ENCODE measurements around the gene ATP10A.
"Not testable (repeated sequence)": the region's sequence is repeated elsewhere in the genome, so short reads cannot be mapped to it uniquely, and the experiment has no call there.

The ATP10A gene

GRCh38 chr15:25882466-25882865 lies 19.3 kb upstream of the ATP10A start:
- no peak overlapping the region for H3K4me3 ChIP-seq (ENCODE audit: low read depth, low read length)
- no peak overlapping the region for H2AFZ ChIP-seq
- no peak overlapping the region for H3K27ac ChIP-seq
- H3K9ac ChIP-seq, result no peak overlapping the region
- no peaks in the 10 kb centered on the region for H3K9me3 ChIP-seq (ENCODE audit: control insufficient read depth, low read length)
- no peaks in the 10 kb centered on the region for H3K79me2 ChIP-seq
- H3K4me1 ChIP-seq, result peaks cover 7% of the 10 kb centered on the region
- no peaks in the 10 kb centered on the region for H3K36me3 ChIP-seq (ENCODE audit: control insufficient read depth, insufficient read depth, low read length)
- no peaks in the 10 kb centered on the region for H3K27me3 ChIP-seq (ENCODE audit: control insufficient read depth, insufficient read depth, low read length)
- TF ChIP-seq CTCF (IDR thresholded peaks at IDR 0.05), result no peak
- no peak overlapping the region for H3K4me2 ChIP-seq (ENCODE audit: low read length)

GRCh38 chr15:25880877-25881276 lies 17.8 kb upstream of the ATP10A start:
- H3K27ac ChIP-seq; H3K27me3 ChIP-seq (ENCODE audit: control insufficient read depth, insufficient read depth, low read length); H3K4me1 ChIP-seq; H2AFZ ChIP-seq; H3K9me3 ChIP-seq (ENCODE audit: control insufficient read depth, low read length); H3K4me3 ChIP-seq (ENCODE audit: low read depth, low read length); H3K36me3 ChIP-seq (ENCODE audit: control insufficient read depth, insufficient read depth, low read length); H3K79me2 ChIP-seq; H3K9ac ChIP-seq; H3K4me2 ChIP-seq (ENCODE audit: low read length): not testable (repeated sequence)

- Histone ChIP-seq H3K9me3 (ENCODE audit: control insufficient read depth, low read length) (no peaks in the 10 kb centered on the region), H3K27me3 (ENCODE audit: control insufficient read depth, insufficient read depth, low read length) (no peaks in the 10 kb centered on the region), H3K4me3 (ENCODE audit: low read depth, low read length) (no peak overlapping the region), H3K9ac (no peak overlapping the region), H3K27ac (no peak overlapping the region), H3K36me3 (ENCODE audit: control insufficient read depth, insufficient read depth, low read length) (no peaks in the 10 kb centered on the region), H3K4me2 (ENCODE audit: low read length) (no peak overlapping the region), H2AFZ (peak overlapping the region; percentile 47), H3K79me2 (no peaks in the 10 kb centered on the region), H3K4me1 (peaks cover under 1% of the 10 kb centered on the region)
- no peak for TF ChIP-seq CTCF (IDR thresholded peaks at IDR 0.05)
Observed at GRCh38 chr15:25880411-25880810, 17.3 kb upstream of the ATP10A start.

- H3K4me3 ChIP-seq (ENCODE audit: low read depth, low read length), result no peak overlapping the region
- no peaks in the 10 kb centered on the region for H3K4me1 ChIP-seq
- H2AFZ ChIP-seq, result peak overlapping the region; percentile 47
- no peaks in the 10 kb centered on the region for H3K36me3 ChIP-seq (ENCODE audit: control insufficient read depth, insufficient read depth, low read length)
- H3K9me3 ChIP-seq (ENCODE audit: control insufficient read depth, low read length), result no peaks in the 10 kb centered on the region
- H3K27ac ChIP-seq, result peak overlapping the region; percentile 16
- no peak overlapping the region for H3K4me2 ChIP-seq (ENCODE audit: low read length)
- no peak for TF ChIP-seq CTCF (IDR thresholded peaks at IDR 0.05)
- H3K9ac ChIP-seq, result no peak overlapping the region
- no peaks in the 10 kb centered on the region for H3K79me2 ChIP-seq
- no peaks in the 10 kb centered on the region for H3K27me3 ChIP-seq (ENCODE audit: control insufficient read depth, insufficient read depth, low read length)
Observed at GRCh38 chr15:25879438-25879837, 16.3 kb upstream of the ATP10A start.

GRCh38 chr15:25877681-25878080 lies 14.6 kb upstream of the ATP10A start:
- no peak overlapping the region for H2AFZ ChIP-seq
- H3K79me2 ChIP-seq, result no peaks in the 10 kb centered on the region
- H3K4me2 ChIP-seq (ENCODE audit: low read length), result no peak overlapping the region
- H3K36me3 ChIP-seq (ENCODE audit: control insufficient read depth, insufficient read depth, low read length), result no peaks in the 10 kb centered on the region
- no peak overlapping the region for H3K27ac ChIP-seq
- H3K9ac ChIP-seq, result no peak overlapping the region
- no peak for TF ChIP-seq CTCF (IDR thresholded peaks at IDR 0.05)
- no peak overlapping the region for H3K4me3 ChIP-seq (ENCODE audit: low read depth, low read length)
- no peaks in the 10 kb centered on the region for H3K27me3 ChIP-seq (ENCODE audit: control insufficient read depth, insufficient read depth, low read length)
- H3K4me1 ChIP-seq, result no peaks in the 10 kb centered on the region
- H3K9me3 ChIP-seq (ENCODE audit: control insufficient read depth, low read length), result no peaks in the 10 kb centered on the region
